ENCODE results near the gene HERC3. TPM values are rescaled to one million over a fixed set of nuclear protein-coding genes. Genes with fewer than 3 reads are reported as not detected.

HERC3 gene
- total and polyA plus RNA-seq, 12 donors, result 3.4 to 40.1 (median 26.5) TPM

GRCh38 chr4:88673886-88674285 lies 81.6 kb downstream of the HERC3 start:
- TF ChIP-seq, protein P1, sequence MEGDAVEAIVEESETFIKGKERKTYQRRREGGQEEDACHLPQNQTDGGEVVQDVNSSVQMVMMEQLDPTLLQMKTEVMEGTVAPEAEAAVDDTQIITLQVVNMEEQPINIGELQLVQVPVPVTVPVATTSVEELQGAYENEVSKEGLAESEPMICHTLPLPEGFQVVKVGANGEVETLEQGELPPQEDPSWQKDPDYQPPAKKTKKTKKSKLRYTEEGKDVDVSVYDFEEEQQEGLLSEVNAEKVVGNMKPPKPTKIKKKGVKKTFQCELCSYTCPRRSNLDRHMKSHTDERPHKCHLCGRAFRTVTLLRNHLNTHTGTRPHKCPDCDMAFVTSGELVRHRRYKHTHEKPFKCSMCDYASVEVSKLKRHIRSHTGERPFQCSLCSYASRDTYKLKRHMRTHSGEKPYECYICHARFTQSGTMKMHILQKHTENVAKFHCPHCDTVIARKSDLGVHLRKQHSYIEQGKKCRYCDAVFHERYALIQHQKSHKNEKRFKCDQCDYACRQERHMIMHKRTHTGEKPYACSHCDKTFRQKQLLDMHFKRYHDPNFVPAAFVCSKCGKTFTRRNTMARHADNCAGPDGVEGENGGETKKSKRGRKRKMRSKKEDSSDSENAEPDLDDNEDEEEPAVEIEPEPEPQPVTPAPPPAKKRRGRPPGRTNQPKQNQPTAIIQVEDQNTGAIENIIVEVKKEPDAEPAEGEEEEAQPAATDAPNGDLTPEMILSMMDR (IDR thresholded peaks at IDR 0.05), result no peak
- TF ChIP-seq POLR2A (IDR thresholded peaks at IDR 0.05), result no peak
- H3K36me3 ChIP-seq (replicated peaks in 1 of 2), result peaks cover 0 to 31% of the 10 kb centered on the region in 2 donors
- 72 to 94% (median 82%) methylated on average over 2 of the region's 2 CpGs for WGBS, 4 donors
- intact Hi-C loops (cut with DNase I), result no loop called here
- DNase-seq, result no peak
- H3K27me3 ChIP-seq, result no peaks in the 10 kb centered on the region
- no peak overlapping the region for H3K4me3 ChIP-seq
- no peaks in the 10 kb centered on the region for H3K4me1 ChIP-seq (replicated peaks in 1 of 2)
- H3K9me3 ChIP-seq (replicated peaks in 1 of 3), result no peaks in the 10 kb centered on the region
- no peak overlapping the region for H3K27ac ChIP-seq

GRCh38 chr4:88674565-88674964 lies 82.3 kb downstream of the HERC3 start:
- intact Hi-C loops (cut with DNase I), result no loop called here
- peaks cover 0 to 38% of the 10 kb centered on the region in 2 donors for H3K36me3 ChIP-seq (replicated peaks in 1 of 2)
- no peaks in the 10 kb centered on the region for H3K4me1 ChIP-seq (replicated peaks in 1 of 2)
- H3K4me3 ChIP-seq, result no peak overlapping the region
- TF ChIP-seq, protein P1 (IDR thresholded peaks at IDR 0.05), result no peak
- TF ChIP-seq POLR2A (IDR thresholded peaks at IDR 0.05), result no peak
- H3K27ac ChIP-seq, result no peak overlapping the region
- DNase-seq, result no peak
- H3K9me3 ChIP-seq (replicated peaks in 1 of 3), result no peaks in the 10 kb centered on the region
- no peaks in the 10 kb centered on the region for H3K27me3 ChIP-seq

DNA sequence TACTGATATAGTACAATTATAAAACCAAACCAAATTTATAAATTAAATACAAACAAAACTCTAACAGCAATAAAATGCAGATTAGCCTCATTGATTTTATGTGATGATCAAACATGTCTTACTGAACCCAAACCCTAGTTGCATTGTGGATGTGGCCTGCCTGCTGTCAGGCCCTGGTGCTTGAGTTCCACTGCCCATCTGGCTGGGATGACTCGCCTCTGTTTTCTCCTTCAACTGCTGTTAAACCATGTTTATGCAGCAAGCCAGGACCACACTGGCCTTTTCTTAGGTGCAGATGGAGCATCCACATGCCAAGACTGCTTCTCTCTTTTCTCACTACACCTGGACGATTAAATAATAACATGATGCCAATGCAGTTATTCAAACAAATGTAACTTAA lies 82.7 kb downstream of the HERC3 start:
- DNase-seq, result no peak
- TF ChIP-seq, protein P1 (IDR thresholded peaks at IDR 0.05), result no peak
- TF ChIP-seq POLR2A (IDR thresholded peaks at IDR 0.05), result no peak
- Histone ChIP-seq H3K36me3 (replicated peaks in 1 of 2) (peaks cover 0 to 41% of the 10 kb centered on the region in 2 donors), H3K9me3 (replicated peaks in 1 of 3) (no peaks in the 10 kb centered on the region), H3K27me3 (no peaks in the 10 kb centered on the region), H3K4me1 (replicated peaks in 1 of 2) (no peaks in the 10 kb centered on the region), H3K4me3 (no peak overlapping the region), H3K27ac (no peak overlapping the region)
- WGBS, 4 donors, result 89 to 90% (median 89%) methylated on average over 2 of the region's 2 CpGs
- intact Hi-C loops (cut with DNase I), result no loop called here

- Histone ChIP-seq H3K27ac (no peak overlapping the region), H3K4me3 (no peak overlapping the region), H3K9me3 (replicated peaks in 1 of 3) (no peaks in the 10 kb centered on the region), H3K4me1 (replicated peaks in 1 of 2) (no peaks in the 10 kb centered on the region), H3K36me3 (replicated peaks in 1 of 2) (peaks cover 2 to 41% of the 10 kb centered on the region in 2 donors), H3K27me3 (no peaks in the 10 kb centered on the region)
- TF ChIP-seq, protein P1 (IDR thresholded peaks at IDR 0.05), result no peak
- TF ChIP-seq POLR2A (IDR thresholded peaks at IDR 0.05), result no peak
- intact Hi-C loops (cut with DNase I), result no loop called here
- WGBS, 4 donors, result 79 to 86% (median 81%) methylated on average over 2 of the region's 2 CpGs
- DNase-seq, result no peak
Observed at GRCh38 chr4:88675543-88675942, 83.3 kb downstream of the HERC3 start.
